ENCODE data around the gene MST1R.
"Not testable (repeated sequence)": the region's sequence is repeated elsewhere in the genome, so short reads cannot be mapped to it uniquely, and the experiment has no call there.

The MST1R gene

GRCh38 chr3:49911611-49912010, 7.9 kb upstream of the MST1R start:
- no peak for DNase-seq (ENCODE audit: low read depth)

DNA sequence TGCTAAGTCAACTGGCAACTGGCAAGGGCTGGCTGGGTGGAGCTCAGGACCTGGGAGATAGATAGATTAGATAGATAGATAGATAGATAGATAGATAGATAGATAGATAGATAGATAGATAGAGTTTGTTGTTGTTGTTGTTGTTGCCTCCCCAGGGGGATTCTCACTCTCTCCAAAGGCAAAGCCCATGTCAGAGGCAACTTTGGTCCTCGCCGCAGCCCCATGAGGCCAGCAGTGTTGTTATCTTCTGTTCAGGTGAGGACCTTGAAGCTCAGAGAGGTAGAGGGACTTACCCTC, 7.4 kb upstream of the MST1R start:
- DNase-seq (ENCODE audit: low read depth): no peak

DNA sequence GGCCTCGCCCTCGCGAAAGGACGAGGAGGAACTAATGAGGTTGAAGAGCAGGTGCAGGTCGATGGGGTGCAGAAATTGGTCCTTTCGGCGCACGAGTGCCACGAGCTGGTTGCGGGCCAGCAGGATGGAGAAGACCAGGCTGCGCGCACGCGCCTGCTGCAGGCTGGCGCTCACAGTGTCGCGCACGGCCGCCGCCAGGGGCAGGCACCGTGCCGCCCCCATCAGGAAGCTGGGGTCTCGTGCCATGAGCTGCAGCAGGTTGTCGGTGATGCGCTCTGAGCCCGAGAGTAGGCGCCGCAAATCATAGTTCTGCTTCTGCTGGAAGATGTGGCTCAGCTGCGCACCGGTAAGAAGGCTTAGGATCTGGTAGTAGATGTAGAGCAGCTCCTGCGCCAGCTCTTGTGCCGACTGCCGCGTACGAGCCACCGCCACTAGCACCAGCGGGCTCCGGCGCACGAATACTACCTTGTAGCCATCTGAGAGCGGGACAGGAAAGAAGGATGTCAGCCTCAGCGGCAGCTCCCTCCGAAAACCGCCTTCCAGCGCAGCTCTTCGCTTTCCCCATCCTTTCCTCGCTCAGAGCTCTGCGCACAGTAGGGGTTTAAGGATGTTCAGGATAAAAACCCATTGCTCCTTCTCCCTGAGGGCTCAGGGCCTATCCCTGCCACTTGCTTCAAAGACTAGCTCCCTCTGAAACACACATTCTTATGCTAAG, 6.9 kb upstream of the MST1R start:
- no peak for DNase-seq (ENCODE audit: low read depth)

- DNase-seq (ENCODE audit: low read depth): no peak
Observed at GRCh38 chr3:49908373-49909199, 4.9 kb upstream of the MST1R start.

DNA sequence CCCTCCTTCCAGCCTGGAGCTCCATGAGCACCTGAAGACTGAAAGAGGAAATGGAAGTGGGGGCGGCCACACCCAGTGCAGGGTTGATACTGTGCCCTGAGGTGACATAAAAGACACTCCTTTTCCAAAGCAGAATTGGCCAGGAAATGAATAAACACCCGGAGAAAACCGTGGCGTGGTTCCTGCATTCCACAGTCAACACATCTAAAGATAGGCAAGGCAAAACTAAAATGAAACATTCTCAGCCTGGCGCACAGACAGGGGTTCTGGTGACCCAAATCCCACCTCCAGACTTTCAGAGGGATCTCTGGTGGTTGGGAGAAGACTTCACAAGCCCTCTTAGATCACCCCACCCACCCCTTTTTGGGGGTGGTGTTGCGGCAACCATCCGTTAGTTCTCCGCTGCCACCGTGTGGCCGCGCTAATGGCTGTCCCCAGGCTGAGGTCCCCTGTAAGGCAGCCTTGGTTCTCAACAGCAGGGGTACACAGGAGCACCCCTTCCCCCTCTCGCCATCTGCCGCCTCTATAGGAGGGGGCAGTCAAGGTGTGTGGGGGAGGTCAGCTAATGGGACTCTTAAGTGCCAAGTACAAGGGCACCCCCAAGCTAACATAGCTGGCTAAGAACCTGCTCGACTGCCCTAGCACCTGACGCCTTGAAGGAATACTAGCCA, 2.5 kb upstream of the MST1R start:
- no peak for DNase-seq (ENCODE audit: low read depth)

GRCh38 chr3:49904448-49904847, 775 bp upstream of the MST1R start:
- not testable (repeated sequence) for DNase-seq (ENCODE audit: low read depth)

DNA sequence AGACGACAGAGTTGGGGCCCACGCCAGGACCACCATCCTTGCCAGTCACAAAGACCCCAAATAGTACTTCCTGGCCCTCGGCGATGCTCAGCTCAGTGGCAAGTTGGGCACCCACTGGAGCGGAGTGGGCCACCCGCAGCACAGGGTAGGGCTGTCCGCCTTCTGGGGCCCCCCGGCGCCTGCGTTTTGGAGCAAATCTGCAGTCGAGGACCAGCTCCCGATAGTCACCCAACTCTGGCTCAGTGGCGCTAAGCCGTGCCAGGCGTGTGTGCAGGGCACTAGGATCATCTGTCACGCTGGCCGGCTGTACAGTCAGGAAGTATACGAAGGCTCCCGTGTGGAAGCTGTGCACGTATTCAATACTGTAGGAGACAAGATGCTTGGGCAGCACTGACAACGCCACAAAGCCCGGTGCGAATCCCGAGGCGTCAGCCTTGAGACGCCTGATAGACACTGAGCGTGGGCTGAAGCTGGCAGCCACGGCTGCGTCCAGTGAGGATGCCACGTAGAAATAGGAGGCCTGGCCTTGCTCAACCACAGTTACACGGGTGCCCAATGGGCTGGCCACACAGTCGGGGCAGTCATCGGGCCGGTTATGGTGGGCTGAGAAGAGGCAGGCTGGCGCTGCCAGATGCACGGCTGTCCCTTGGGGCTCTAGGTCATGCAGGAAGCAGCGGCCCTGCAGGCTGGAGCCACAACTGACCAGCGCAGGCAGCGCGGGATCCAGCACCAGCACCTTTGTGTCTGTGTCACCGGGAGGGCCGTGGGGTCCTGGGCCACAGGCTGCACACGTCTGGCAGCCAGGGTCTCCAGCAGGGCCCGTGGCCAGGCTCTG, 945 bp downstream of the MST1R start:
- no peak for DNase-seq (ENCODE audit: low read depth)

- no peak for DNase-seq (ENCODE audit: low read depth)
Observed at GRCh38 chr3:49901366-49902339, 2.0 kb downstream of the MST1R start.

DNA sequence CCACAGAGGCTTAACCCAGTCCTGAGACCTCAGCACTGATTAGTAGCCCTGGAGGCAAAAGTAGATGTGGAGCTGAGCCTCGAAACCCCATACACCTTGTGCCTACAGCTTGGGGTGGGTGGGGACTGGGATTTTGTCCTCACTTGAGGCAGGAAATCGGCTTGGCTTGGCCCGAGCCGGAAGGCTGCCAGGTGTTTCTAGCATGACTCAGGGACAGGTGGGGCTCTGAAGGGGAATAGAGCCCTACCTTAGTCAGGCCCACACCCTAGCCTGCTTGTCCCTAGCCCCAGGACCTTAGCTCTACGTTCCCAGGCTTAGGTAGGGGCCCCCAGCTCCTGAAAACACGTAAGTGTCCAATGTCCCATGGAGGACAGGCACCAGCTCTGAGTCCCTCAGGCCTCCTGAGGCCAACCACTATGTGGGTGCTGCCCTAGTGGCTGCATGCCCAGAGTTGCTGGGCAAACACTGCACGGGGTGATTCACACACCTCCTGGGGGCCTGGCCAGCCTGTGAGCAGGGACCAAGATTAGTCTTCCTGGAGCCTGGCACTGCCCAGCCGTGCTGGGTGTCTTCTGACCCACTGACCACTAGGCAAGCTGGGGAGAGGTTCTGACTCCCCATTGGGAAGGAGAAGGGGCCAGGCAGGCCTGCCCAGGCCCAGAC, 3.1 kb downstream of the MST1R start:
- DNase-seq (ENCODE audit: low read depth): no peak

GRCh38 chr3:49899815-49900214, 3.9 kb downstream of the MST1R start:
- DNase-seq (ENCODE audit: low read depth): no peak

- no peak for DNase-seq (ENCODE audit: low read depth)
Observed at GRCh38 chr3:49898991-49899390, 4.7 kb downstream of the MST1R start.

GRCh38 chr3:49896345-49896744, 7.3 kb downstream of the MST1R start:
- DNase-seq (ENCODE audit: low read depth): no peak

DNA sequence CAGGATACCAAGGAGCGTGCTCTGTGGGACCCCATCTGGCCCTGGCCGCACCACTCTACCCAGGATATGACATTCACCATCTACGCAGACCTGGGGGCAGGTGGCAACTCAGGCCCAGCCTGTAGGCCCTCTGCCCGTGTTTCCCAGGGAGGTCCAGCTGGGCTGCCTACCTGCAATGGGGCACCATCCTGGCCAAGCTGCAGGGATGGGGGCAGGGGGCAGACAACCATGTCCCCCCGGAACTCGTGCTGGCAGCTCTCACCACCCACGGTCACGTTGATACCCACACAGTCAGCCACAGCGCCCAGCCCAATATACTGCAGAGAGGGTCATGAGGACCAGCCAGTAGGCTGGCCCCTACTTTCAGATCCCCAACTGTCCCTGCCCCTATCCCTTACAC, 7.9 kb downstream of the MST1R start:
- DNase-seq (ENCODE audit: low read depth): no peak

GRCh38 chr3:49889296-49889695, 14.4 kb downstream of the MST1R start:
- DNase-seq (ENCODE audit: low read depth): no peak

DNA sequence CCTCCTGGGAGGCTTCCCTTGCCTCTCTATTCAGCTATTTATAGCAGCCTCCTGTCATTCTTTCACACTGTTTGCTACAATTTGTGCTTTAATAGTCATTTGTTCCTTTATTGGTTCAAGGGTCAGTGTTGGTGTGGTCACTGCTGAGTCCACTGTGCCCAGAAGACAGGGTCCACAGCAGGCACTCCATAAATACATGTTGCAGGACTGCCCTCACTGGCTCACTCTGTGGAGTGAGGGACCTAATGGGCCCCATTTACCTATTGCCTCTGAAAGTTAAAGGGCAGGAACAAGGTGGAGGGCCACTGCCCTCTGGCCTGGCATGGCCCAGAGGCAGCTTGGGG, 16.8 kb downstream of the MST1R start:
- no peak for DNase-seq (ENCODE audit: low read depth)

DNA sequence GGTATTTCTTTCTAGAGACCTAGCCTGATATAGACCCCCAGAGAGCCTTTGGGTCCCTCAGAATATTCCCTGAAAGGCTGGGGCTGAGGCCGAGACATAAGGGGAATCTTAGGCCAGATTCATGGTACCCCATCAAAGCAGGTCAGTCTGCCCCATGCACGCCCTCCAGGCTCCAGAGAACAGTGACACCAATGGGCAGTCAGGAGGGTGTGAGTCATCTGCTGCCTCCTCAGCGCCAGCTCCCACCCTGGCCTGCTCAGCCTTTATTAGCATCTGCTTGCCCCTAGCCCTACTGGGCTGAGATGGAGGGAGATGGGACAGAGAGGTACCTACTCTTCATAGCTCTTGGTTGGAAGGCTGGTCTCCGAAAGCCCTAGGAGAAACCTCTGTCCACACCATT, 19.7 kb downstream of the MST1R start:
- no peak for DNase-seq (ENCODE audit: low read depth)

GRCh38 chr3:49882166-49882565, 21.5 kb downstream of the MST1R start:
- no peak for DNase-seq (ENCODE audit: low read depth)

- DNase-seq (ENCODE audit: low read depth): no peak
Observed at GRCh38 chr3:49880581-49881315, 22.9 kb downstream of the MST1R start.

- no peak for DNase-seq (ENCODE audit: low read depth)
Observed at GRCh38 chr3:49879721-49880120, 24.0 kb downstream of the MST1R start.

DNA sequence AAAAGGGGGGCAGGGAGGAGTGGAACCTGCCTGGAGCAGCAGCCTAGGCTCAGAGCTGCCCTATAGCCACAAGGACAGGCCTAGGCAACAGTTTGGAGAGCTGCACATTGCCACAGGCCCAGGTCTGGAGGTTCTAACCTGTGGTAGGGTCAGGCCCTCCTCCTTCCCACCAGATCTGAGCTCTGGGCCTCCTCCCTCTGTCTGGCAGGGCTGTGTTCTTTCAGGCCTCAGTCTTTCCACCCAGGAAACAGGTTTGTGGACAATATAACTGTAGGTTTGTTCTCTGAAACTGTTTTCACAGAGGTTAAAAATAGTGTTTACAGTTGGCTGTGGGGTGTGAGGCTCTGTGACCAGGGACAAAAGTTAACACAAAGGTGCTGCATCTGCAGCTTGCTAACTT, 25.0 kb downstream of the MST1R start:
- no peak for DNase-seq (ENCODE audit: low read depth)

All from stimulated activated CD8-positive, alpha-beta memory T cell treated with anti-CD3 and anti-CD28 coated beads, Interleukin-15, amount 100 ng/mL, for 24 hours (primary cell).